WI38 (cell line): ENCODE measurements around the gene PLXNA1.

Source experiments
- H3K4me3 ChIP-seq: 2 replicates; pipeline ENCODE4 v1.5.1; 2011; ENCODE audit warnings: low read depth, mild to moderate bottlenecking, control low read depth, low read length
- CTCF ChIP-seq: IDR thresholded peaks from 2 replicates; pipeline ENCODE4 v1.5.1; 2012; ENCODE audit warnings: low read depth, mild to moderate bottlenecking, control low read depth, low read length

The PLXNA1 gene

DNA sequence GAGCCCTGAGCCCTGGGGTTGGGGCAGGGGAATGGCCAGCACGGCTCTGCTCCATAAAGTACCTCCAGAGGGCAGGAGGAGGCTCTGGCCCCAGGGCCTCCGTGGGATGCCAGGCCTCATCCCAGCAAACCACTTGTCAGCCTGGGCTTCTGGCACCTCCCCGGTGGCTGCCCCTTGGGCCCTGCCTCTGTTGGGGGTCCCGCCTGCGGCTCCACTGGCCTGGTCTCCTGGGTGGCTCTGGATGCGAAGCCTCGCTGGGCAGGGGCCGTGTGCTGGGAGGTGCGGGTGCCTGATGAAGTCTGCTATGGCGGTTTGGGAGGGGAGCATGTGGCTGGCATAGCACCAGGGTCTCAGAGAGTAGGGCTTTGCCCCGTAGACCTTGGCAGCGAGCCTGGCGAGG is 37.6 kb downstream of the PLXNA1 start:
- TF ChIP-seq CTCF = no peak
- H3K4me3 ChIP-seq = no peak overlapping the region

- TF ChIP-seq CTCF = no peak
- no peak overlapping the region for H3K4me3 ChIP-seq
Measured at GRCh38 chr3:127022849-127023248, 39.9 kb downstream of the PLXNA1 start.

GRCh38 chr3:127025456-127025855 is 42.5 kb downstream of the PLXNA1 start:
- no peak overlapping the region for H3K4me3 ChIP-seq

DNA sequence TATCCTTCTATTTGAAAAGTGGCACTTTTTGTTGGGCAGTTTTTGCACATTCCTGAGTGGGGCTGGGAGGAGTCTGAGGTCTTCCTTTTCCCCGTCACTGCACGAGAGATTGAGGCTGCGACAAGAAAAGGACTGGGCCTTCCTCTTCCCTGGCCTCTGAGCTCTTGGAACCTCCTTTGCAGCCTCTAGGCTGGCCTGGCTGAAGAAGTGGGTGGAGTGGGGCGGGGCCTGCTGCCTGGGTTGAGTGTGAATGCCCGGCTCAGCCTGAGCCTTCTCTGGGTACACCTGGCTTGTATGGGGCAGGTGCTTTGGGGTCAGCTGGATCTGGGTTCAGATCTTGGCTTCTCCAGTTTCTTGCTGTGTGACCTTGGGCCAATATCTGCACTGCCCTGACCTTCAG is 43.1 kb downstream of the PLXNA1 start:
- no peak overlapping the region for H3K4me3 ChIP-seq
- no peak for TF ChIP-seq CTCF

More at GRCh38 chr3:127025456-127025855, 42.5 kb downstream of the PLXNA1 start:
- TF ChIP-seq CTCF = no peak

DNA sequence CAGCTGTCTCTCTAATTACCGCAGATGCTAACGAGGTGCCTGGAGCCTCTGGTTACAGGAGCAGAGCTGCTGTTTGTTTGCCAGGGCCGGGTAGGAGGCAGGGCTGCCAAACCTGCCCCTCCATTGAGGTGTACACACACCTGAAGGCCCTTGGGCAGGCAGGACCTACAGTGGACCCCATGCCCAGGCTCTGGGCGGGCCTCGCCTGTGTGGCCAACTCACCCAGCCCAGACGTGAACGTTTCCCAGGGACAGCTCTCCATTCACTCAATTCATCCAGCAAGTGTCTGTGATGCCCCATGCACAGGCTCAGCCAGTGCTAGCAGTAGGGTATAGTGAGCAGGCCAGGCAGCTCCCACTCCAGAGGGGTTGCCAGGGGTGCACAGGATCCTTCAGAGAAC is 43.7 kb downstream of the PLXNA1 start:
- no peak for TF ChIP-seq CTCF
- no peak overlapping the region for H3K4me3 ChIP-seq

DNA sequence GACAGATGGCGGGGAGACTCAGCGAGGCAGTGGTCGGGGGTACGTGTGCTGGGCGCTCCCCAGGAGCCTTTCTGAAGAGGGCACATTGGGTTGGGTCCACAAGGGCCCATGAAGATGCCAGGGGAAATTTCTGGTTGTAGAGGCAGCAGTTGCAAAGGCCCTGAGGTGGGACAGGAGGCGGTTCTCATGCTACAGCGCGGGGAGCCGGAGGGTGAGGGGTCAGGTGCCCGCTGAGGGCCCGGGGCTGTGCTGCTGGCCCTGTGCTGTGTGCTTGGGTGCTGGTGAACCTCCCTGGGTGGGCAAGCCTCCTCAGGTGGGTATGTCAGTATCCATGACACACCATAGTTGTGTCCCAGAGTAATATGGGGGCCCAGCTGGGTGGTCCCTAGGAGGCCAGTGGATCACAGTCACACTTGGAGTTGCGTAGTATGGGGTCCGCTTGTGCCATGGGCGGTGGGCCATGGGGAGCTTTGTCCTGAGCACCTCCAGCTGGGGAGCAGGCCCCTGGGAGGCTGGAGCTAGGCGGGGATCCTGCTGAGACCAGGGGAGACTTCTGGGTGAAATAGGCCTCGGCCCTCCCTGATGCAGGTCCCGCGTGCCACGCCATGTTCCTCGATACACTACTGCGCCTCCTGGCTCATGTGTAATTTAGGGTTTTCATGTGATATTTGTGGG is 44.3 kb downstream of the PLXNA1 start:
- H3K4me3 ChIP-seq = no peak overlapping the region
- TF ChIP-seq CTCF = no peak

DNA sequence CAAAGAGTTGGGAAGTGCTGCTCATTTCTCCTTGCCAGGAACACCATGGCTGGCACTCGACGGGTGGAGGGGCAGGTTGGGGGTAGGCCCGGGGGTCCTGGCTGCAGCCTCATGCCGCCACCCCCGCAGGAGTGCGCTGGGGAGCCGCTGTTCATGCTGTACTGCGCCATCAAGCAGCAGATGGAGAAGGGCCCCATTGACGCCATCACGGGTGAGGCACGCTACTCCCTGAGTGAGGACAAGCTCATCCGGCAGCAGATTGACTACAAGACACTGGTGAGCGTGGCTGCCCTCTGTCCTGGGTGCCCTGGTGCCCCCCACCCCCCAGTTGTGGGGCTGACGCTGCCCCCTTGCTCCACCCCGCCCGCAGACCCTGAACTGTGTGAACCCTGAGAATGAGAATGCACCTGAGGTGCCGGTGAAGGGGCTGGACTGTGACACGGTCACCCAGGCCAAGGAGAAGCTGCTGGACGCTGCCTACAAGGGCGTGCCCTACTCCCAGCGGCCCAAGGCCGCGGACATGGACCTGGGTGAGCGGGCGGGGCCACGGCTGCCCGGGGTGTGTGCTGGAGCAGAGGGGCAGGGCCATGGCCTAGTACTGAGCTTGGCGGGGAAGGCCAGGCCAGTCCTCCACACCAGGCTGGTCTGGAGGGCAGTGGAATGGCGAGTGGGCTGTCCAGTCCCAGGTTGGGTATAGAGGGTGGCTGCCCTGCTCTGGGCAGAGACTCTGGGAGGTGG is 45.1 kb downstream of the PLXNA1 start:
- no peak overlapping the region for H3K4me3 ChIP-seq
- no peak for TF ChIP-seq CTCF
